GM18909 (cell line): ENCODE measurements around the gene PPP1R1B.

Source experiments
- ATAC-seq: cut with Tn5 transposase; IDR thresholded peaks from one replicate; pipeline ENCODE4 v1.9.1; 2021; ENCODE audit warnings: mild to moderate bottlenecking; ENCODE audit not compliant: unreplicated experiment, poor library complexity

The PPP1R1B gene

DNA sequence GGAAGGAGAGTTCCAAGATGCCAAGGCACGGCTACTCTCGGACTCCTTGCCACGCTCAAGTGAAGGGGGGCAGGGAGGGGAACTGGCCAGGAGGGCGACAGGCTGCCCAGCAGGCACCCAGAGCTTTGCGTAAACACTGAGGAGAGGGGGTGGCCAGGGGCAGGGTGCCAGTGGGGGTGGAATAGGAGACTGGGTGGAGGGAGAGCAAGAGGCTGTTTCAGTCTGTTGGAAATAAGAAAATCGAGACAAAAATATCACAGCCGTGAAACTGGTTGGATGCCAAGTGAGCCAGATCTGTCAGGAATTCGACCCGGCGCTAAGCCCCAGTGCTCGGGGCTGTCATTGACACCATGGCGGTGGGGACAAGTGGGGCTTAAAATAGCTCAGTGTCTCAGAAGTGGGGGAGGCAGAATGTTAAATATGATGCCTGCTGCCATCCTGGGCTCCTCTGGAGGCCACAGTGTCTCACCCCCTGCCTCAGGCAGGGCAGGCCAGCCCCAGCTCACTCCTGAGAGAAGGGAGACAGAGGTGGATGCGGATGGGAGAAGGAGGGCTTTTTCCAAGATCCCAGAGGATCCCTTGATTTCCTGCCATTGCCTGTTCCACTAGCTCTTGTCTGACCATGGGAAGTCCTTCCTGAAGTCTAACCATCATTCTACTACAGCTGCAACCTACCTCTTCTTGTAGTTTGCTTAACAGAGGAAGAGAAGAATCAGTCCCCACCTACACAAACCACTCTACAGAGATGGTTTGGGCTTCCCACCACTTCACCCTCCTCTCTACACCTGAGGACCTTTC lies 51.0 kb downstream of the PPP1R1B start:
- ATAC-seq, result no peak

- ATAC-seq, result no peak
Observed at GRCh38 chr17:39678340-39679116, 51.8 kb downstream of the PPP1R1B start.

- no peak for ATAC-seq
Observed at GRCh38 chr17:39679521-39680192, 52.9 kb downstream of the PPP1R1B start.

DNA sequence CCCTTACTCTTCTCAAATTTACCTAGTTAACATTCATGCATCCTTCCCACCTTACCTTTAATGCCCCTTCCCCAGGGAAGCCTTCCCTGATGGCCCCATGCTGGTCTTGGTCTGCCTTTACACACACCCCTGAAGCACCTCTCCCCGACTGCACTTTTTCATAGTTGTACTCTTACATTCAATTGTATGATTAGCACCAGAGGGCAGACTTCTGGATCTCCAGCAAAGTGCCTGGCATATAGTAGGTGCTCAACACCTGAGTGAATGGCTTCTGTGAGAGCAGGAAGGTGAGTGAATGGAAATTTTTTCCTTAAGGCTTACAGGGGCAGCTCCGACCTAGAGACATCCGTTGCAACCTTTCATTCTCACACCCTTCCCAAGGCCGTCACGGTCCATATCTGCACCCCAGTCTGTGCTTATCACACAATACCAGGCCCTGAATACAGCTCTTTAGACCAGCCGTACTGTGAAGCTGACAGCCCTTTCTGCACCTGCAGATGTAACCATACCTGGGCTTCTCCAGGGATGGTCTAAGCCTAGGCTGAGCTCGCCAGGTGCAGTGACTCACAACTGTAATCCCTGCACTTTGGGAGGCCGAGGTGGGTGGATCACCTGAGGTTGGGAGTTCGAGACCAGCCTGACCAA lies 56.7 kb downstream of the PPP1R1B start:
- no peak for ATAC-seq

DNA sequence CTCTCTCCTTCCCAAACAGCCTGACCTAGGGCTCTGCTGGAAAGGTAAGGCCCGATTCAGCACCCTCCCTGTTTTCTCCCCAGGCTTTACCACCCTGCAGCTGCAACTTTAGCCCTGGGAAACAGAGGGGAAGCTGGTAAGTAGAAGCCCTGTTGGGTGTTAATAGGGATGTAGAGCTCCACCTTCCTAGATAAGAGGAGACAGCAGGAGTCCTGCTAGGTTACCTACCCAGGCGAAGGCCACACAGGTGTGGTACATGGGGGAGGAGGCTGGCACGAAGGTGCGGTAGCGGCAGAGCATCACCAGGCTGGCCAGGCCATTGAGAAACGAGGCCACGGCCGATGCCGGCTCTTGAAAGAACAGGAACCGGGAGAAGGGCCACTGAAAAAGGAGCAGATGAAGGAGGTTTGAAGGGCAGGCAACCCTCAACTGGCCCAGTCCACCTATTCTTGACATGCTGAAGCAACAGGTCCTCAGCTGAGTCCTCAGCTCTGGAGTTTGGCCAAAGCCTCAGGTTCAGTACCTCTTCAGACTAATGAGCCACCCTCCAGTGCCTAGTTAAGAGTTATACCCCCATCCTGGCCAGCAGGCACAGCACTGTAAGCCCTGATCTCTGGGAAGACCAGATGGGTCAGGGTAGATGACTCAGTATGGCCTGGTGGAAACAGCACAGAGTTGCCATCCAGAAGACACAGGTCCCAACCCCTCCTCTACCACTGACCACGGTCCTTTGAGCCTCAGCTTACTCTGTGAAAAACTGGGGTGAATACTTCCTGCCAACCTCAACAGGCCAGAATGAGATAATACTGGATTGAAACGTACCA lies 57.8 kb downstream of the PPP1R1B start:
- ATAC-seq, result no peak
